GM18502 (cell line): ENCODE results near the gene AFF3.
"Not testable (repeated sequence)": the region's sequence is repeated elsewhere in the genome, so short reads cannot be mapped to it uniquely, and the experiment has no call there.

Experiments
- ATAC-seq: cut with Tn5 transposase; IDR thresholded peaks from one replicate; pipeline ENCODE4 v1.9.1; 2021; ENCODE audit warnings: mild to moderate bottlenecking; ENCODE audit not compliant: unreplicated experiment, poor library complexity

The AFF3 gene

GRCh38 chr2:100151832-100152231 is 9.4 kb upstream of the AFF3 start:
- ATAC-seq, result not testable (repeated sequence)

DNA sequence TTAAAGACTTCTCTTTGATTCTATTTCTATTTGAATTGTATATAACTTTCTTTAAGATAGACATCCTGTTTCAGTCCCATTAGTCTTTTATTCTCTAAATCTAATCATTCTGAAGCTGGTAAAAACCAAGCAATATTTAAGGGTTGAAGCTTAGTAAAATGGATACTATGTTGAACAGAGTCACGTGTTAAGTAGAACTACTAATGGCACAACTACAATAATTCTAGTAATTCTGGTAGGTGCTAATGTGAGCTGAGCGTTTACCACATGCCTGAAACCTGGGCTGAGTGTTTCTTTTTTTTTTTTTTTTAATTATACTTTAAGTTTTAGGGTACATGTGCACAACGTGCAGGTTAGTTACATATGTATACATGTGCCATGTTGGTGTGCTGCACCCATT is 8.9 kb upstream of the AFF3 start:
- no peak for ATAC-seq

- no peak for ATAC-seq
These were observed 6.5 kb upstream of the AFF3 start for GRCh38 chr2:100148883-100149282.

DNA sequence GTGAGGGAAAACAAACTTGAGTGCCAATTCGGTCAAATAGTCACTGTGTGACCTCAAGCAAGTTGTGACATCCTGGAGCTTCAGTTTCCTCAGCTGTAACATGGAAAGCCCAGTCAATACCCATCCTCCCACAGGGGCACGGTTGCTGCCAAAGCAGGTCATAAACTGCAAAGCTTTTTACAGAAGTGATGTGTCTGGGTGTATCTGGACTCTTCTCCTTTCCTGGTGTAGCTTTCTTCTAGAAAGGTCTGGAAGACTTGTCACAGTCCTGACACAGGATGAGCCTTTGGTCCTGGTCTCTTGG is 4.2 kb upstream of the AFF3 start:
- no peak for ATAC-seq

DNA sequence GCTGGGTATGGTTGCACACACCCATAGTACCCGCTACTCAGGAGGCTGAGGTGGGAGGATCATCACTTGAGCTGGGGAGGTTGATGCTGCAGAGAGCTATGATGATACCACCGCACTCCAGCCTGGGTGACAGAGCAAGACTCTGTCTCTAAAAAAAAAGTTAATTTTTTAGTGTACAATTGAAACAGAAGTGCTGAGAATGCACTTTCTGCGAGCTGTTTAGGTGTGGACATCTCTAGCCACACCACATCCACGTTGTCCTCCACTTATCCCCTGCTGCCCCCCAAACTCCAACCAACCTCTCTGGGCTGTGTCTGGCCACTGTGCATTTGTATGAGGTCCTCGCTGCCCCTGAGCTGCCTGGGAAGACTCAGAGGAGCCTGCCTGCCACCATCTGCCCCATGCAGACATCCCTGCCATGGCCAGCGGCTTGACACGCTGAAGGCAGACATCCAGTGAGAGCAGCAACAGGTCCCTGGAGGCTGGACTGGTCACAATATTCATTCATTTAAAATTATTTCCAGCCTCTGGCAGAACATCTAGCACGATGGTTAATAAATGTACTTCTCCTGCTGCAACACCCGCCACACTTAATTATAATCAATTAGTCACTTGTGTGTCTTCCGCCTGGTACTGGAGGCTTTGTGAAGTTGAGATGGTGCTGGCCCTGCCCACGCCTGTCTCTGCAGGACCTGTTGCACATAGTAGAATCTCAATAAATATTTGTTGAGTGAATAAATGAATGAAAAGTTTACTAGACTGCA is 3.7 kb upstream of the AFF3 start:
- no peak for ATAC-seq

DNA sequence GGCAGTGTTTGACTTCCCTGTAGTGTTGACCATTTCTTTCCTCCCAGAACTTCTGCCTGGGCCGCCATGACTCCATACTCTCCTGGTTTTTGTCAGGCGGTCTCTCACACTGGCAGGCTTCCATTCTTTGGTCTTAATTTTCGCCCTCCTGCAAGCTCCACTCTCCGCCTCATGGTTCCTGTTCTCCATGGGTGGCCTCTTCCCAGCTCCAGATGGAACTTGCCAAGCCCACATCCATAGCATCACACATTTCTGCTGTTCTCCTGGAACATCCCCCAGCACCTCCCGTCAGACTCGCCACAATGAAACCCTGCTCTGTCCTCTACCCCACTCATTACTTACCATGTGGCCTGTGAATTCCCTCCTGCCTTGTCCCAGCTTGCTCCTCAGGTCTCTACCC is 896 bp upstream of the AFF3 start:
- no peak for ATAC-seq

GRCh38 chr2:100141906-100142305 is 484 bp downstream of the AFF3 start:
- peak; percentile 3 for ATAC-seq

- ATAC-seq, result no peak
These were observed 1.8 kb downstream of the AFF3 start for GRCh38 chr2:100140582-100140981.

DNA sequence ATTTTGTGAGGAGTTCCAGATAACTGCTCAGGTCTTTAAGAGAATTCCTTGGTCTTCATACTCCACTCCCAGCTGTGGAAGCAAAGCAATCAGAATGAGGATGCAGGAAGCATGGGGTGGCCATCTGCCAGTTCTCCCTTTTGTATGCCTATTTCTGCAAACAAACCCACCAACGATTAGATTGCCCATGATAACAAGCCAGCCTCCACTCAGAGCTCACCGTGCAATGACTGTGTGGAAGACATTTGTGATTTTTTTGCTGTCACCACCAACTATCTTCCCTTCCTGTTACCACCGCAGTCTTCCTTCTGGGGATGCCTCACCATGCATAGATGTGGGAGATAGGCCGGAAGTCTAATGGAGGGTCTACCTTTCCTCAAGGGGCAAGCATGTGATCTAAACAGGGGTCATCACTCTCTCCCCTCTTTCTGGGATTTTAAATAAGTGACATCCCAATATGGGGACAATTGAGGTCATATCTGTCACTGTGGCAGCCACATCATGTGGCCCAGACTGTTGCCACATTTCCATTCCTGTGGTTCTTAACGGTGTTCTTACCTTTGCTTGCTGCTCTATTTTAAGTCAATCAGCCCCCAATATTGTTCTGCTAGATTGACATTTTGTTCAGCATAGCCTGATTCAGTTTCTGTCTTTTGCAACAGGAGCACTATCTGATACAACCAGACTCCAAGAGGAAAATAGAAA is 4.4 kb downstream of the AFF3 start:
- ATAC-seq, result no peak

DNA sequence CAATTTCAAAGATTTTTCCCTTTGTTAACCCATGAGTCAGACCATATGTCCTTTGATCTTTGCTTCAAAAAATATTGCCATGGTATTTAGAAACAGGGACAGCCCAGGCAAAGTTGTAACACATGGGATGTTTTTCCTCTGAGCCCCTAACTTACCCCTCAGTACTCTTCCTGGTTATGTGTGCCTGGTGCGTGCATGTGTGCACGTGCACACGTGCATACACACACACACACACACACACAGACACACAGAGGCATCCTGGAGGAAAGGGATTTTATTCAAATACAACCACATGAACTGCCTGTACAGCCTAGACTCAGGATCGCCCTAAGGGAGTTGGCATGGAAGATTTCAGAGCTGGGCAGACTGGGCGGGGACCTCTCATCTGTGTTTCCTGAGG is 5.1 kb downstream of the AFF3 start:
- ATAC-seq, result no peak

- ATAC-seq, result peak; percentile 59
These were observed 6.1 kb downstream of the AFF3 start for GRCh38 chr2:100136310-100136709.

DNA sequence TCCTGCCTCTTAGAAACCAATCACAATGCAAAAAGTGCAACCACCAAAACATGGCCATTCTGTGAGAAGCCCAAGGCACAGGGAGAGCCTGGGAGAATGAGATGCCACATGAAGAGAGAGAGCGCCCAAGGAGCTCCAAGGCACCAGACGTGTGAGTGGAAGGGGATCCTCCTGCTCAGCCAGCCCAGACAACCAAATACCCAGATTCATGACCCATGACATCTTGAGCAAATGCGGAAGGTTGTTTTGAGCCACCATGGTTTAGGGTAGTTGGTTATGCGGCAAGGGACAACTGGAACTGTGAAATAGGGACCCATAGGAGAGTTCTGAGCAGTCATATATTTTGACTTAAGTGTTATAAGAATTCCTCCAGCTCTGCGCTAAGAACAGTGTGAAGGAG is 7.0 kb downstream of the AFF3 start:
- no peak for ATAC-seq

DNA sequence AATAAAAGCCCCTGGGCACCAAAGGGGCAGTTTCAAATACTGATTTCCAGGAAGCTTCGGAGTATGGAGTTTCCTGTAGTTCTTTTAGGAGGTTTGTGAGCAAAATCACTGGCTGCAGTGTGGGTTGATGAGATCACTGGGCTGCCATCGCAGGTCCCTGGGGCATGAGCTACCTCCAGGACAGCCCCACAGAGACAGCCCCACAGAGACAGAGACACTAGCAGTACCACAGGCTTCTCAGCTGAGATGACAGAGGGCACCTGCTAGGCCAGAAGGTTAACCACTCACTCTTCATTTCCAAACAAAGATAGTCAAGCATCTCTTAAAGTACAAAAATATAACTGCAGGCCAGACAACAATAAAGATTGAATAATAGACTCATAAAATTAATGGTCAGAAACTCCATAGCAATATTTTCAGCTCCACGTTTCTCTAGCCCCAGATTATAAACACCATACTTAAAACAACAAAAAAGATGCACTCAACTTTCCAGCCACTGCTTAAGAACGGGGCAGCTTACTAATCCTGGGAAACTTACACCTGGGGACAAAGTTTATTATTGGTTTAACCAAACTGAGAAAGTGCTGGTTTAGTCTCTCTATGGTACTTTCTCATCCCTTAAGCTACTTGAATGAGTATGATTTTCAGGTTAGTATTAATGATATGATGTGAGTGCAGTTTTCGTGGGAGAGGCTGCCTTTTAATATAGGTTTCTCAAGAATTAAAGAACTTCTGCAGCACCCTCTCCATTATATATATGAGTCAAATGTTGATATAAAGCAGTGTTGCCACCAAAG is 11.6 kb downstream of the AFF3 start:
- no peak for ATAC-seq

DNA sequence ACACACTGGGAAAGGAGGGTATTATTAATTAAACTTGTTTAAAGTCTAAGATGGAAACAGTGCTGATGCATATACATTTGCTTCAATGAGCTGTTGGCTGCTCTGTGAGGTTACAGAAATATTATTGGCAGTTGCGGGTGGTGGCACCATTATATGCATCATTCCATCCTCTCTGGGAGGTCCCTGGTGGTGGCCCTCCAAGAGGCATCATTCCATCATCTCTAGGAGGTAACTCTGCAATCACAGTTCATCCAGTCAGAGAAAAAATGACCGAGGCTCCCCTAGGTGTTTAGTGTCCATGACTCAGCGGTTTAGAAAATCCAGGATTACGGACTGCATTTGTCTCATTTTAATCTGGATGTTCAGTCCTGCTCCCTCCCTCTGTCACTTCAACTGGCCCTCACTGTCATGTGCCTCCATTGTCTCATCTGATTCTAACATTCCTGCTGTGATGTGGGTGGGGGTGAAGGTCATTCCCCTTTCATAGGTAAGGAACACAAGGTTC is 15.4 kb downstream of the AFF3 start:
- no peak for ATAC-seq

DNA sequence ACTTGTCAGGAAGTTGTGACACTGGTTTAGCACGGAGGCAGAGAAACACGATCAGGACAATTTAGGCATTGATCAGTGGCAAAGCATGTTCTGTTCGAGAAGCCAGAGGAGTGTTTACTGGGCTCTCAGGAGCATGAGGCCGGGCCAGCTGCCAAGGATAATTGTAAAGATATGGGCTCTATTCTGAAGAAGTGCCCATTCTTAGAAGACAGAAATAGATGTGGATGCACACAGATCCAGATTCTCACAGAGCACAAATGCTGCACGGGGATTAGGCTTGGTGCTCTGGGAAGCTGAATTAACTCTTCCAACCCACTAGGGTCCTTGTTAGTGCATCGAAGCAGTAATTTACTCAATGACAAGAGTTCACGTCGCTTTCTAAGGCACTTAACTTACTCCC is 16.2 kb downstream of the AFF3 start:
- no peak for ATAC-seq

- ATAC-seq, result no peak
These were observed 16.8 kb downstream of the AFF3 start for GRCh38 chr2:100125626-100126025.

DNA sequence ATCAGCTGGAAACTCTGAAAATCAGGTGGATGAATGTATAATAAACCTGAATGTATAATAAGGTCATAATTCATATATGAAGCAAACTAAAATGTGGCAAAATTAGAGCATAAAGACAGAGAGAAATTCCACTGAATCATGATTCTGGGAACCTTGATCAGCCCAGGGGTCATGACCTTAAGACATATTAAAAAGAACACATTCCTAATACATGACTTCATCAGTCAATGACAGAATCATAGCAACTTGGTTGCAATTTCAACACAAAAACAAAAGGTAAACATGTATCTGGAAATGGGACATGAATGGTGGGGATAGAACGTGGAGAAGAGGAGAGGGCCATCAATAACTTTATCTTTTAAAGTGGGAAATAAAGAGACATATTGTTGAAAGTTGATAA is 17.6 kb downstream of the AFF3 start:
- no peak for ATAC-seq

- no peak for ATAC-seq
These were observed 21.2 kb downstream of the AFF3 start for GRCh38 chr2:100121124-100121718.

GRCh38 chr2:100119235-100119634 is 23.2 kb downstream of the AFF3 start:
- ATAC-seq, result no peak

- peak; percentile 86 for ATAC-seq
These were observed 28.4 kb downstream of the AFF3 start for GRCh38 chr2:100113990-100114433.

DNA sequence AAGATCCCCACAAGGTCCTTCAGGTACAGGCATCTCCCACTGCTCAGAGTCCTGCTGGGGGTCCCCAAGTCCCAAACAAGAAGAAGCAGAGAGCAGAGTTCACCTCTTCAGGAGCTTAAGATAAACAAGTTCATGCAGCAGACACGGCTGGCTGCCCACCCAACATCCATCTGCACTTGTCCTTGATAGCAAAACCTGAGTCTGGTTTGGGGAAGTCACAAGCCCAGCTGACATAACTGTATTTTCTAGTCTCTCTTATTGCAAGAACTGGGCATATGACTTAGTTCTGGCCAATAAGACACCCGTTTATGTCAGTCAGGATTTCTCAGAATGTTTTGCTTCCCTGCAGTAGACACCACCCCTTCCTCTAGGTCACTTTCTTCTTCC is 31.8 kb downstream of the AFF3 start:
- no peak for ATAC-seq
